K562 (cell line): Measurements from ENCODE around the gene OSTF1.

Source experiments
- CTCF ChIP-seq, 3 experiments: IDR thresholded peaks in 2 of 3; conservative IDR thresholded peaks in 1 of 3; 2 replicates each; pipeline ENCODE4 v1.5.1; 2011 to 2012; ENCODE audit warnings: low read length in 3 of 3, mild to moderate bottlenecking in 3 of 3, control low read depth in 2 of 3, improper control_type of control experiment in 1 of 3, inconsistent platforms in 1 of 3, low read depth in 1 of 3, mixed read lengths in 1 of 3, moderate library complexity in 1 of 3; ENCODE audit not compliant: insufficient read depth in 2 of 3
- HDAC3 ChIP-seq: fragments of 450-650 bp; IDR thresholded peaks from 2 replicates; pipeline ENCODE4 v1.6.1; 2018; ENCODE audit warnings: borderline replicate concordance, mild to moderate bottlenecking, moderate library complexity; ENCODE audit not compliant: partially characterized antibody
- NFIC ChIP-seq: fragments of 450-650 bp; IDR thresholded peaks from 2 replicates; pipeline ENCODE4 v1.6.1; 2017; ENCODE audit warnings: mild to moderate bottlenecking, inconsistent platforms
- POLR2A ChIP-seq: fragments of 450-650 bp; conservative IDR thresholded peaks from 2 replicates; pipeline ENCODE4 v1.6.1; 2016
- SMC3 ChIP-seq: conservative IDR thresholded peaks from 2 replicates; pipeline ENCODE4 v1.6.1; 2011; ENCODE audit warnings: low read depth, low read length, improper control_type of control experiment; ENCODE audit not compliant: insufficient read depth
- SNRNP70 ChIP-seq: fragments of 200-400 bp; formaldehyde crosslinking; optimal IDR thresholded peaks from 2 replicates; pipeline ENCODE3; 2017; ENCODE audit warnings: low read depth, low read length
- XRCC5 ChIP-seq: fragments of 200-400 bp; formaldehyde crosslinking; IDR thresholded peaks from 2 replicates; pipeline ENCODE4 v1.6.1; 2017; ENCODE audit warnings: low read depth, mild to moderate bottlenecking, low read length
- ZNF239 ChIP-seq: fragments of 250-450 bp; sonication (Bioruptor Pico); IDR thresholded peaks from 2 replicates; pipeline ENCODE4 v1.4.0; 2020; ENCODE audit warnings: mild to moderate bottlenecking
- ZNF589 ChIP-seq: fragments of 200-800 bp; sonication (Bioruptor generic); IDR thresholded peaks from 2 replicates; pipeline ENCODE4 v1.6.1; 2016; ENCODE audit warnings: low read depth, missing genetic modification characterization, missing compliant biosample characterization
- TF ChIP-seq, protein P1 (sequence below): sonication (generic); formaldehyde crosslinking; IDR thresholded peaks from 2 replicates; pipeline ENCODE4 v1.8.0; 2022; ENCODE audit warnings: missing genetic modification reagents, mild to moderate bottlenecking, borderline replicate concordance
- TF ChIP-seq, protein P2 (sequence below), 2 experiments: fragments of 450-650 bp in 1 of 2; IDR thresholded peaks; 2 replicates each; pipeline ENCODE4 v1.6.1; 2011 to 2017; ENCODE audit warnings: low read depth in 2 of 2, antibody characterized with exemption in 1 of 2, borderline replicate concordance in 1 of 2, low read length in 1 of 2, mild to moderate bottlenecking in 1 of 2, mixed read lengths in 1 of 2; ENCODE audit not compliant: control insufficient read depth in 1 of 2
- TF ChIP-seq, protein P3 (sequence below): IDR thresholded peaks from 2 replicates; pipeline ENCODE4 v1.6.1; 2016; ENCODE audit warnings: missing genetic modification characterization, missing compliant biosample characterization
- TF ChIP-seq, protein P4 (sequence below), 2 experiments: fragments of 450-650 bp in 1 of 2; sonication (generic) in 1 of 2; formaldehyde crosslinking in 1 of 2; IDR thresholded peaks in 1 of 2; conservative IDR thresholded peaks in 1 of 2; 2 replicates each; pipeline versions ENCODE4 v1.6.1 to v1.8.1; 2016 to 2023; ENCODE audit warnings: mild to moderate bottlenecking in 2 of 2, moderate library complexity in 2 of 2, inconsistent platforms in 1 of 2, missing genetic modification reagents in 1 of 2
- TF ChIP-seq, protein P5 (sequence below): fragments of 450-650 bp; conservative IDR thresholded peaks from 2 replicates; pipeline ENCODE4 v1.6.1; 2016; ENCODE audit warnings: missing genetic modification characterization, low read depth, mild to moderate bottlenecking, missing compliant biosample characterization, moderate library complexity

DNA sequence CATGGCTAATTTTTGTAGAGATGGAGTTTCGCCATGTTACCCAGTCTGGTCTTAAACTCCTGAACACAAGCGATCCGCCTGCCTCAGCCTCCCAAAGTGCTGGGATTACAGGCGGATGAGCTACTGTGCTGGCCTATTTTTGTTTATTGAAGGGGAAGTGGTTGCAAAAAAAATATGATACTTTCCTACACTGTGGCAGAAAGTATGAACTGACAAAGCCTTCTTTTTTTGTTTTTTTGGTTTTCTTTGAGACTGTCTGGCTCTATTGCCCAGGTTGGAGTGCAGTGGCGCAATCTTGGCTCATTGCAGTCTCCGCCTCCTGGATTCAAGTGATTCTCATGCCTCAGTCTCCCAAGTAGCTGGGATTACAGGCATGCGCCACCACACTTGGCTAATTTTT is 50.9 kb downstream of the OSTF1 start:
- TF ChIP-seq ZNF589 (CRISPR knock-in tag) = no peak
- TF ChIP-seq, protein P1, sequence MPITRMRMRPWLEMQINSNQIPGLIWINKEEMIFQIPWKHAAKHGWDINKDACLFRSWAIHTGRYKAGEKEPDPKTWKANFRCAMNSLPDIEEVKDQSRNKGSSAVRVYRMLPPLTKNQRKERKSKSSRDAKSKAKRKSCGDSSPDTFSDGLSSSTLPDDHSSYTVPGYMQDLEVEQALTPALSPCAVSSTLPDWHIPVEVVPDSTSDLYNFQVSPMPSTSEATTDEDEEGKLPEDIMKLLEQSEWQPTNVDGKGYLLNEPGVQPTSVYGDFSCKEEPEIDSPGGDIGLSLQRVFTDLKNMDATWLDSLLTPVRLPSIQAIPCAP (CRISPR knock-in tag) = no peak
- TF ChIP-seq XRCC5 = no peak
- TF ChIP-seq CTCF (IDR thresholded peaks at IDR 0.05 in 2 of 3, conservative IDR thresholded peaks at IDR 0.05 in 1 of 3; ENCODE audit: insufficient read depth in 2 of 3, low read depth in 1 of 3, low read length in 3 of 3) = no peak
- no peak for TF ChIP-seq SMC3
- no peak for TF ChIP-seq HDAC3
- TF ChIP-seq ZNF239 (CRISPR knock-in tag) = no peak
- TF ChIP-seq POLR2A = no peak
- TF ChIP-seq, protein P2, sequence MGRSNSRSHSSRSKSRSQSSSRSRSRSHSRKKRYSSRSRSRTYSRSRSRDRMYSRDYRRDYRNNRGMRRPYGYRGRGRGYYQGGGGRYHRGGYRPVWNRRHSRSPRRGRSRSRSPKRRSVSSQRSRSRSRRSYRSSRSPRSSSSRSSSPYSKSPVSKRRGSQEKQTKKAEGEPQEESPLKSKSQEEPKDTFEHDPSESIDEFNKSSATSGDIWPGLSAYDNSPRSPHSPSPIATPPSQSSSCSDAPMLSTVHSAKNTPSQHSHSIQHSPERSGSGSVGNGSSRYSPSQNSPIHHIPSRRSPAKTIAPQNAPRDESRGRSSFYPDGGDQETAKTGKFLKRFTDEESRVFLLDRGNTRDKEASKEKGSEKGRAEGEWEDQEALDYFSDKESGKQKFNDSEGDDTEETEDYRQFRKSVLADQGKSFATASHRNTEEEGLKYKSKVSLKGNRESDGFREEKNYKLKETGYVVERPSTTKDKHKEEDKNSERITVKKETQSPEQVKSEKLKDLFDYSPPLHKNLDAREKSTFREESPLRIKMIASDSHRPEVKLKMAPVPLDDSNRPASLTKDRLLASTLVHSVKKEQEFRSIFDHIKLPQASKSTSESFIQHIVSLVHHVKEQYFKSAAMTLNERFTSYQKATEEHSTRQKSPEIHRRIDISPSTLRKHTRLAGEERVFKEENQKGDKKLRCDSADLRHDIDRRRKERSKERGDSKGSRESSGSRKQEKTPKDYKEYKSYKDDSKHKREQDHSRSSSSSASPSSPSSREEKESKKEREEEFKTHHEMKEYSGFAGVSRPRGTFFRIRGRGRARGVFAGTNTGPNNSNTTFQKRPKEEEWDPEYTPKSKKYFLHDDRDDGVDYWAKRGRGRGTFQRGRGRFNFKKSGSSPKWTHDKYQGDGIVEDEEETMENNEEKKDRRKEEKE (IDR thresholded peaks at IDR 0.05; ENCODE audit: borderline replicate concordance in 1 of 2, control insufficient read depth in 1 of 2, low read depth in 2 of 2, low read length in 1 of 2) = no peak
- TF ChIP-seq NFIC = no peak
- TF ChIP-seq, protein P3, sequence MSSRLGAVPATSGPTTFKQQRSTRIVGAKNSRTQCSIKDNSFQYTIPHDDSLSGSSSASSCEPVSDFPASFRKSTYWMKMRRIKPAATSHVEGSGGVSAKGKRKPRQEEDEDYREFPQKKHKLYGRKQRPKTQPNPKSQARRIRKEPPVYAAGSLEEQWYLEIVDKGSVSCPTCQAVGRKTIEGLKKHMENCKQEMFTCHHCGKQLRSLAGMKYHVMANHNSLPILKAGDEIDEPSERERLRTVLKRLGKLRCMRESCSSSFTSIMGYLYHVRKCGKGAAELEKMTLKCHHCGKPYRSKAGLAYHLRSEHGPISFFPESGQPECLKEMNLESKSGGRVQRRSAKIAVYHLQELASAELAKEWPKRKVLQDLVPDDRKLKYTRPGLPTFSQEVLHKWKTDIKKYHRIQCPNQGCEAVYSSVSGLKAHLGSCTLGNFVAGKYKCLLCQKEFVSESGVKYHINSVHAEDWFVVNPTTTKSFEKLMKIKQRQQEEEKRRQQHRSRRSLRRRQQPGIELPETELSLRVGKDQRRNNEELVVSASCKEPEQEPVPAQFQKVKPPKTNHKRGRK (tag) = no peak
- TF ChIP-seq SNRNP70 = no peak
- TF ChIP-seq, protein P4, sequence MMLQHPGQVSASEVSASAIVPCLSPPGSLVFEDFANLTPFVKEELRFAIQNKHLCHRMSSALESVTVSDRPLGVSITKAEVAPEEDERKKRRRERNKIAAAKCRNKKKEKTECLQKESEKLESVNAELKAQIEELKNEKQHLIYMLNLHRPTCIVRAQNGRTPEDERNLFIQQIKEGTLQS (IDR thresholded peaks at IDR 0.05) = no peak
- TF ChIP-seq, protein P4 (CRISPR knock-in tag; conservative IDR thresholded peaks at IDR 0.05) = no peak
- TF ChIP-seq, protein P5, sequence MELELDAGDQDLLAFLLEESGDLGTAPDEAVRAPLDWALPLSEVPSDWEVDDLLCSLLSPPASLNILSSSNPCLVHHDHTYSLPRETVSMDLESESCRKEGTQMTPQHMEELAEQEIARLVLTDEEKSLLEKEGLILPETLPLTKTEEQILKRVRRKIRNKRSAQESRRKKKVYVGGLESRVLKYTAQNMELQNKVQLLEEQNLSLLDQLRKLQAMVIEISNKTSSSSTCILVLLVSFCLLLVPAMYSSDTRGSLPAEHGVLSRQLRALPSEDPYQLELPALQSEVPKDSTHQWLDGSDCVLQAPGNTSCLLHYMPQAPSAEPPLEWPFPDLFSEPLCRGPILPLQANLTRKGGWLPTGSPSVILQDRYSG (tag) = no peak
